GM18519 (cell line): ENCODE measurements around the gene NR2C1.
A peak's percentile ranks its signal among the peaks of the same experiment; 100 is the strongest.
"Not testable (repeated sequence)": the region's sequence is repeated elsewhere in the genome, so short reads cannot be mapped to it uniquely, and the experiment has no call there.

ENCODE experiments used
- ATAC-seq: cut with Tn5 transposase; IDR thresholded peaks from one replicate; pipeline ENCODE4 v1.9.1; 2021; ENCODE audit warnings: mild to moderate bottlenecking, moderate library complexity; ENCODE audit not compliant: unreplicated experiment, low FRiP score

NR2C1 gene

GRCh38 chr12:95004610-95005009 lies 68.8 kb downstream of the NR2C1 start:
- no peak for ATAC-seq

DNA sequence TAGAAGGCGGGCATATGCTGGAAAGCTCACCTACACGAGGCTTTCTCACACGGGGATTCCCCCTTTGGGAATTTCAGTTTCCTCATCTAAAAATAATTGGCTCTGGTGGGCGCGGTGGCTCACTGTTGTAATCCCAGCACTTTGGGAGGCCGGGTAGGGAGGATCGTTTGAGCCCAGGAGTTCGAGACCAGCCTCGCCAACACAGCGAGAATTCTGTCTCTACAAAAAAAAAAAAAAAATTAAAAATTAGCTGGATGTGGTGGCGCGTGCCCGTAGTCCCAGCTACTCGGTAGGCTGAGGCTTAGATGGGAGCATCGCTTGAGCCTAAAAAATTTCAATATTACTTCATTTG lies 69.5 kb downstream of the NR2C1 start:
- no peak for ATAC-seq

DNA sequence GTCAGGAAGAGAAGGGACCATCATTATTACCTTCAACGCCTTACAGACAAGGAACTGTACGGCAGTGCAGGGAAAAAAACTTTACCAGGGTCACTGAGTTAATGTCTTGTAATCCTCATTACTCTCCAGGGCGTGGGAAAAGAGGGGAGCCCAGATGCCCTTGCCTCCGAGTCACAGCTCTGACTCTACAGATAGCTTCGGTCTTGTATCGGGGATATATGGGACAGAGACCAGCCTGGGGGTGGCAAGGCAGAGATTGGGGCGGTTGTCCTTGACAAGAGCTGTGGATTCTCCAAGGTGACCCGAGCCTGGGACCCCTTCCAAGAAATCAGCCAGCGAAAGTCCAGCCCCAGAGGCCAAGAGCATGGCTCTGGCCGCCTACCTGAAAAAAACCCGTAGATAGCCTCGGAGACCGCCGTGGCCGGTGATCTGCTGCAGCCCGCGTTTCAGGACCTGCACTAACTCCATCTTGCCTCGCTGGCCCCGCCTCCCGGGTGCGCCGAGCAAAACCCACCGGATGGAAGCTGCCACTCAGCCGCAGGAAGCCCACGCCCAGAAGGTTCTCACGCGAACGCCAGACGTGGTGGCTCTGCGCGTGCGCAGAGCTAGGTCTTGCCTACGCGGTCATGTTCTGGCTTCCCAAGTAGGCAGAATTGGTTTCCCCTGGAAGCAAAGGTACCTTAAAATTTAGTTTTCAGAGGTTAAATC lies 70.1 kb downstream of the NR2C1 start, which contains the start of gene NDUFA12:
Gene NDUFA12, minus strand, starts transcription at position 485 of the 708 bp plus-strand sequence. Its CDS starts 17 bp downstream, at position 468.
- peak; percentile 97 for ATAC-seq

DNA sequence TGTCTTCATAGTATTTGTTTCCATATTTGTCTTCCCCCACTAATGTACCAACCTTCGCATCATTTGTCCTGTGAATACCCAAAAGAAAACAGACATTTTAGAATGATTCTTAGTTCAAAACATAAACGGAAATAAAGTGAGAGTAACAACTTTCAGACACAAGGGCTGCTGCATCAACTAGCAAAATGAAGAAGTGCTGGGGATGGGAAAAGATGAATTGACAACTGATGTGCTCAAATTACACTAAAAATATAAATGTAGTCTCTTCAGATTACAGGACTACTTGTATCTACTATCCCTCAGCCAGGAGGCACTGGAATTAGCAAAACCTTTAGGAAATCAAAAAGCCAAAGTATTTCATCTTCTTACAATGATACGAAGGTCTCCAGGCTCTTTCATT lies 70.7 kb downstream of the NR2C1 start:
- ATAC-seq, result no peak

DNA sequence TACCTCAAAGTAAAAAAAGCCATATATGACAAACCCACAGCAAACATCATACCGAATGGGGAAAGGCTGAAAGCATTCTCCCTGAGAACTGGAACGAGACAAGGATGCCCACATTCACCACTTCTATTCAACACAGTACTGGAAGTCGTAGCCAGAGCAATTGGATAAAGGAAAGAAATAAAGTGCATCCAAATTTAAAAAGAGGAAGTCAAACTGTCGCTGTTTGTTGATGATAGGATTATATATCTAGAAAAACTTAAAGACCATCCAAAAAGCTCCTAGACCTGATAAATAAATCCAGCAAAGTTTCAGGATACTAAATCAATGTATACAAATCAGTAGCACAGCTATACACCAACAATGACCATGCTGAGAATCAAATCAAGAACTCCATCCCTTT lies 75.1 kb downstream of the NR2C1 start:
- ATAC-seq, result no peak

DNA sequence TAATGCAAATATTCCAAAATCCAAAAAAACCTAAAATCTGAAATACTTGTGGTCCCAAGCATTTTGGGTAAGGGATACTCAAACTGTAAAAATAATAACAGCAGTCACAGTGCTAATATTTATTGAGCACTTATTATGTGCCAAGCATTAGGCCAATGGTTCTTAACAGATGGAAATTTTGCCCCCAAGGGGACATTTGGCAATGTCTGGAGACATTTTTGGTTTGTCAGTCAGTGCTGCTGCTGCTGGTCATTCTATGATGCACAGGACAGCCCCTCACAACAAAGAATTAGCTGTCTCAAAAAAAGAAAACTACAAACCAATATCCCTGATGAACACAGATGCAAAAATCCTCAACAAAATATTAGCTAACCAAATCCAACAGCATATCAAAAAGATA lies 75.7 kb downstream of the NR2C1 start:
- no peak for ATAC-seq

GRCh38 chr12:94997061-94997460 lies 76.4 kb downstream of the NR2C1 start:
- no peak for ATAC-seq

GRCh38 chr12:94994312-94994711 lies 79.1 kb downstream of the NR2C1 start:
- ATAC-seq, result no peak

GRCh38 chr12:94993855-94994254 lies 79.6 kb downstream of the NR2C1 start:
- ATAC-seq, result not testable (repeated sequence)

DNA sequence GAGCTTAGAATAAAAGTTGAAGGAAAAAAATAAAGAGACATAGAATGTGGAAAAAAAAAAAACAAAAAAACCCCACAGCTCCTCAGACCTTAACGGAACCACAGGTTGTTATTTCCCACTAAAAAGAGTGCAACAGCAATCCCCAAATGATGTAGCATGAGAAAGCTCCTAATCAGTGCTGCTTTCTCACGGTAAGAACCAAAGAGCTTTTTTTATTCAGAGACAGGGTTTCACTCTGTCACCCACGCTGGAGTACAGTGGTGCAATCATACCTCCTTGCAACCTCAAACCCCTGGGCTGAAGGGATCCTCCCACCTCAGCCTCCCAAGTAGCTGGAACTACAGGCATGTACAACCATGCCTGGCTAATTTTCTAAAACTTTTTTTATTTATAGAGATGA lies 83.2 kb downstream of the NR2C1 start:
- no peak for ATAC-seq

- ATAC-seq, result no peak
Measured at GRCh38 chr12:94988471-94988870, 84.9 kb downstream of the NR2C1 start.

GRCh38 chr12:94987801-94988200 lies 85.6 kb downstream of the NR2C1 start:
- ATAC-seq, result no peak

GRCh38 chr12:94987076-94987669 lies 86.2 kb downstream of the NR2C1 start:
- ATAC-seq, result no peak

GRCh38 chr12:94985099-94985498 lies 88.3 kb downstream of the NR2C1 start:
- ATAC-seq, result not testable (repeated sequence)

GRCh38 chr12:94983321-94983720 lies 90.1 kb downstream of the NR2C1 start:
- ATAC-seq, result no peak

DNA sequence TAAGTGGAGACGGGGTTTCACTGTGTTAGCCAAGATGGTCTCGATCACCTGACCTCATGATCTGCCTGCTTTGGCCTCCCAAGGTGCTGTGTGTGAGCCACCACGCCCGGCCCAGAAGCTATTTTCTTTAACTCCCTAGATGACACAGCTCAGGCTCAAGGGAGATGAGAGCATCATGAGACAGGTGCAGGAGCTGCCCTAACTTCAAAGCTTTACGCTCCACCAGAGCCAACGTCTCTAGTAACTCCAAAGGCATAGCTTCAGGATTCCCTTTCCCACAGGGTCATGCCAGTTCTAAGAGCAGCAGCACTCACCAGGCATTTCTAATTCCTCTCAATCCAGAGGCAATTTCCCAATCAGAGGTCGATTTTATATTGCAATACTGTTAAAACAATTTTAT lies 91.0 kb downstream of the NR2C1 start:
- no peak for ATAC-seq

DNA sequence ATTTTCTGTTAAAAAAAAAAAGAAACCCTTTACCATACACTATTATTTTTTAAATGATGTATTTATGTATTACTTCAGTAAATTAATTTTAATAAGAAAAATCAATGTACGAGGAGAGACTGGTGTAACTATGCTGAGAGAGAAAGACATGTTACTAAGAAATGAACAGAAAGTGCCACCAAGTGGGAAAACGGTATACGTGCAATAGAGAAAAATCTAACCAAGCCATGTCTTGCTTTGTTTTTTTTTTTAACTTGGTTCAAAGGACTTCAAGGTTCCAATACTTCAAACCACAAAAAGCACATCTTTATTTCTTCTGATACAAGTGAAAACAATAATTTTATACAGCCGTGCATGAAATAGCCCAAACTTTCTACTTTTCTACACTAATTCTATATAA lies 92.8 kb downstream of the NR2C1 start:
- no peak for ATAC-seq

DNA sequence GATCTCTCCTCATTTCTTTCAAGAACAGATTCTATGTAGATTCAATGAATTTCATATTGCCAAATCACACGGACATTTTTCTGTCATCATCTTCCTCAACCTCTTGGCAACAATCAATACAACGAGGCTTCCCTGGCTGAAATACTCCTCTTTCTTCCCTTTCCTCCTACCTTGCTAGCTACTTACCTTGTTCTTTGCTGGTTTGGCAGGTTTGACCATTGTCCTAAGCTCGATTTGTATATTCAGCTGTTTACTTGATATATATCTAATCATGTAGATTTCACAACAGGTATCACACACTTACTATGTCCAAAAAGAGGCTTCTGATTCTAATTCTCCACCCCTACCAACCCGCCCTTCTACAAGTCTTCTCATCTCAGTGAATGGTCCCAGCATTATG lies 93.5 kb downstream of the NR2C1 start:
- ATAC-seq, result no peak

GRCh38 chr12:94977766-94978468 lies 95.5 kb downstream of the NR2C1 start:
- ATAC-seq, result no peak

GRCh38 chr12:94973221-94973620 lies 100.2 kb downstream of the NR2C1 start:
- ATAC-seq, result no peak

DNA sequence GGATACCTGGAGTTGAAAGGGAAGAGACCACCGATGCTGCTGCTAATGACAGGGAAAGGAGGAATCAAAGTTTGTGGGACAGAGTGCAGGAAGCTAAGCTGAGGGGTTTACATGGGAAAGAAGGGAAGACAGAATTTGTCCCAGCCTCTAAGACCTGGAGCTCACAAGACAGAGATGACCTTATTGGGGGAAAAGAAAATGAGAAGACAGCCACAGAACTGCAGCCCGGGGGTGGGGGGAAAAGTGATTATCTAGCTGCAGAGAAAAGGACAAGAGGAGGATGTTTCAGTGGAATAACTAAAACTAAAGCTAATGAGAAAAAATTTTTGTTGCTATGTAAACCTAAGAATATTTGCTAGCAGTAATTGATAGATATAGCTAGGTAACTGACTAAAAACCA lies 100.6 kb downstream of the NR2C1 start:
- ATAC-seq, result no peak

- ATAC-seq, result no peak
Measured at GRCh38 chr12:94971923-94972322, 101.5 kb downstream of the NR2C1 start.
